SU-DHL-6 (cell line): ENCODE results near the gene DR1.

ENCODE experiments used
- EZH2phosphoT487 ChIP-seq: fragments of 200-600 bp; sonication (generic), shearing (Covaris generic); conservative IDR thresholded peaks from 2 replicates; pipeline ENCODE4 v1.6.1; 2018; ENCODE audit warnings: mild to moderate bottlenecking, antibody characterized with exemption, low read length, moderate library complexity, mixed read lengths
- TF ChIP-seq, protein P1 (sequence below): fragments of 200-600 bp; sonication (generic); IDR thresholded peaks from one replicate; pipeline ENCODE4 v1.5.1; 2017; ENCODE audit warnings: antibody characterized with exemption, mild to moderate bottlenecking, low read length, moderate library complexity; ENCODE audit not compliant: insufficient read depth, poor library complexity, severe bottlenecking

DNA sequence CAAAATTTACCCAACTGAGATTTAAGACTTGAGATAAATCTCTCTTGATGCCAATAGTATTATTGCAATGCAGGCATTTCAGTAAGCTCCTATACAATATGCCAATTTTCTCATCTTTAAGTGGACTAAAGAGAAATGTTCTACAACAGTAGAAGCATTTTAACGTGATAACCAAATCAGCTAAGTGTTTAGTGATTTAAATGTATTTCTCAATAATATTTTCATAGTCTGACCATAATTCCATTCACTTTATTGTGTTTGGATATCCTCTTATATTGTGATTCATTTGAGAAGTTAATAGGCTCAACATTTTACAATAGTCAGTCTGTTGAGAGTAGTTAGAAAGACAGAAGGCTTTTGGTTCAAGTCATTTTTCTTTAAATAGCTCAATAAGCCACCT, 44.6 kb upstream of the DR1 start:
- TF ChIP-seq, protein P1, sequence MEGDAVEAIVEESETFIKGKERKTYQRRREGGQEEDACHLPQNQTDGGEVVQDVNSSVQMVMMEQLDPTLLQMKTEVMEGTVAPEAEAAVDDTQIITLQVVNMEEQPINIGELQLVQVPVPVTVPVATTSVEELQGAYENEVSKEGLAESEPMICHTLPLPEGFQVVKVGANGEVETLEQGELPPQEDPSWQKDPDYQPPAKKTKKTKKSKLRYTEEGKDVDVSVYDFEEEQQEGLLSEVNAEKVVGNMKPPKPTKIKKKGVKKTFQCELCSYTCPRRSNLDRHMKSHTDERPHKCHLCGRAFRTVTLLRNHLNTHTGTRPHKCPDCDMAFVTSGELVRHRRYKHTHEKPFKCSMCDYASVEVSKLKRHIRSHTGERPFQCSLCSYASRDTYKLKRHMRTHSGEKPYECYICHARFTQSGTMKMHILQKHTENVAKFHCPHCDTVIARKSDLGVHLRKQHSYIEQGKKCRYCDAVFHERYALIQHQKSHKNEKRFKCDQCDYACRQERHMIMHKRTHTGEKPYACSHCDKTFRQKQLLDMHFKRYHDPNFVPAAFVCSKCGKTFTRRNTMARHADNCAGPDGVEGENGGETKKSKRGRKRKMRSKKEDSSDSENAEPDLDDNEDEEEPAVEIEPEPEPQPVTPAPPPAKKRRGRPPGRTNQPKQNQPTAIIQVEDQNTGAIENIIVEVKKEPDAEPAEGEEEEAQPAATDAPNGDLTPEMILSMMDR: no peak
- TF ChIP-seq EZH2phosphoT487: no peak
